KMS-11 (cell line): ENCODE measurements around the gene CADM4.

Experiments used
- H2AFZ ChIP-seq: fragments of 200-600 bp; sonication (generic); 2 replicates; pipeline ENCODE4 v1.6.1; 2016; ENCODE audit warnings: antibody characterized with exemption, mixed run types, low read depth
- H3K27ac ChIP-seq: fragments of 200-600 bp; sonication (generic); 2 replicates; pipeline ENCODE4 v1.6.1; 2016; ENCODE audit warnings: mild to moderate bottlenecking, mixed run types
- H3K27me3 ChIP-seq: fragments of 200-600 bp; sonication (generic); 2 replicates; pipeline ENCODE4 v1.6.1; 2017; ENCODE audit warnings: mild to moderate bottlenecking, low read depth, mixed run types, moderate library complexity; ENCODE audit not compliant: insufficient read depth
- H3K36me3 ChIP-seq: fragments of 200-600 bp; sonication (generic); 2 replicates; pipeline ENCODE4 v1.6.1; 2017; ENCODE audit warnings: mild to moderate bottlenecking, mixed run types; ENCODE audit not compliant: insufficient read depth
- H3K4me1 ChIP-seq: fragments of 200-600 bp; sonication (generic); 2 replicates; pipeline ENCODE4 v1.6.1; 2016; ENCODE audit warnings: mild to moderate bottlenecking, low read depth, mixed run types; ENCODE audit not compliant: poor library complexity, severe bottlenecking
- H3K4me2 ChIP-seq: fragments of 200-600 bp; sonication (generic); 2 replicates; pipeline ENCODE4 v1.7.0; 2016; ENCODE audit warnings: mild to moderate bottlenecking, mixed run types
- H3K4me3 ChIP-seq: fragments of 200-600 bp; sonication (generic); IDR thresholded peaks from 2 replicates; pipeline ENCODE4 v1.6.1; 2017; ENCODE audit warnings: low read depth, low read length, mixed read lengths; ENCODE audit not compliant: insufficient read depth
- H3K79me2 ChIP-seq: fragments of 200-600 bp; sonication (generic); 2 replicates; pipeline ENCODE4 v1.6.1; 2016; ENCODE audit warnings: low read depth, mixed run types; ENCODE audit not compliant: insufficient read depth
- H3K9ac ChIP-seq: fragments of 200-600 bp; sonication (generic); 2 replicates; pipeline ENCODE4 v1.6.1; 2016; ENCODE audit warnings: mild to moderate bottlenecking, mixed run types
- H4K20me1 ChIP-seq: fragments of 200-600 bp; sonication (generic); 2 replicates; pipeline ENCODE4 v1.6.1; 2016; ENCODE audit warnings: mild to moderate bottlenecking, mixed run types; ENCODE audit not compliant: insufficient read depth
- CTCF ChIP-seq: fragments of 200-600 bp; sonication (generic); conservative IDR thresholded peaks from 2 replicates; pipeline ENCODE4 v1.6.1; 2017; ENCODE audit warnings: low read depth, mild to moderate bottlenecking, antibody characterized with exemption, low read length, moderate library complexity, mixed read lengths

Gene CADM4

GRCh38 chr19:43620061-43621001, 19.3 kb downstream of the CADM4 start:
- Histone ChIP-seq H3K4me1 (peaks cover 16% of the 10 kb centered on the region), H3K27me3 (no peaks in the 10 kb centered on the region), H4K20me1 (no peaks in the 10 kb centered on the region), H3K4me2 (peak overlapping the region; percentile 69), H2AFZ (peak overlapping the region; percentile 78), H3K79me2 (peaks cover 13% of the 10 kb centered on the region; the same call in 1 of the 2 replicates), H3K9ac (peak overlapping the region; percentile 70; the same call in 1 of the 2 replicates), H3K4me3 (no peak overlapping the region), H3K36me3 (no peaks in the 10 kb centered on the region), H3K27ac (peak overlapping the region; percentile 76; the same call in 1 of the 2 replicates)
- no peak for TF ChIP-seq CTCF

GRCh38 chr19:43619262-43620060, 20.2 kb downstream of the CADM4 start, which contains the start of gene ZNF428:
TSS of gene ZNF428 (minus strand) at chr19:43619629. CDS start at chr19:43614304, 5,325 bp downstream.
- H3K36me3 ChIP-seq: no peaks in the 10 kb centered on the region
- peak within 1 kb of the TSS; percentile 76 for H3K27ac ChIP-seq
- peaks cover 13% of the 10 kb centered on the region for H3K4me1 ChIP-seq
- peak within 1 kb of the TSS; percentile 76 for H3K4me2 ChIP-seq
- peak within 1 kb of the TSS; percentile 70 for H3K9ac ChIP-seq
- peak within 1 kb of the TSS; percentile 78 for H2AFZ ChIP-seq
- no peak within 1 kb of the TSS for H3K4me3 ChIP-seq
- peaks cover 13% of the 10 kb centered on the region; the same call in 1 of the 2 replicates for H3K79me2 ChIP-seq
- no peaks in the 10 kb centered on the region for H3K27me3 ChIP-seq
- no peaks in the 10 kb centered on the region for H4K20me1 ChIP-seq
- TF ChIP-seq CTCF: no peak

DNA sequence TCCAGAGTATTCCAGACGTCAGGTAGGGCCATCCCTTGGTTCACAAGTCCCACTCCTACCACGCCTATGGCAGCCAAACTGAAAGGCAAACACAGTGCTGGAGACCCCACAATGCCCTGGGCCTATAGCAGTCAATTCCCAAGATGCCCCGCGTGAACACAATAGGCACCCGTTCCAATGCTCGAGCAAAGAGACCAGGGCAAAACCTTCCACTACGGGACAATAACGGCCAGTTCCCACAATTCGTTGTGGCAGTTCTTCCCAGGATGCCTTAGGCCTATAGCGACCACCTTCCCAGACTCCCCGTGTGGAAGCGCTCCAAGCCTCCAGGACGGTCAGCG, 20.8 kb downstream of the CADM4 start:
- H4K20me1 ChIP-seq: no peaks in the 10 kb centered on the region
- peak overlapping the region; percentile 70 for H3K9ac ChIP-seq
- H2AFZ ChIP-seq: peak overlapping the region; percentile 78
- TF ChIP-seq CTCF: no peak
- peak overlapping the region; percentile 76 for H3K27ac ChIP-seq
- no peak overlapping the region for H3K4me3 ChIP-seq
- H3K4me2 ChIP-seq: peak overlapping the region; percentile 76
- no peaks in the 10 kb centered on the region for H3K36me3 ChIP-seq
- H3K4me1 ChIP-seq: peaks cover 12% of the 10 kb centered on the region
- no peaks in the 10 kb centered on the region for H3K27me3 ChIP-seq
- H3K79me2 ChIP-seq: peaks cover 13% of the 10 kb centered on the region; the same call in 1 of the 2 replicates

- Histone ChIP-seq H3K9ac (no peak overlapping the region), H3K4me1 (peaks cover 12% of the 10 kb centered on the region), H3K27ac (no peak overlapping the region), H4K20me1 (no peaks in the 10 kb centered on the region), H3K36me3 (no peaks in the 10 kb centered on the region; the same call in 1 of the 2 replicates), H2AFZ (no peak overlapping the region), H3K79me2 (peaks cover 13% of the 10 kb centered on the region; the same call in 1 of the 2 replicates), H3K4me3 (no peak overlapping the region), H3K4me2 (no peak overlapping the region), H3K27me3 (no peaks in the 10 kb centered on the region)
- no peak for TF ChIP-seq CTCF
Observed at GRCh38 chr19:43616954-43617353, 22.7 kb downstream of the CADM4 start.
